Heart left ventricle (tissue), 13 donors: ENCODE results near the gene PTTG1IP2.

ENCODE experiments used
- POLR2A ChIP-seq, 2 donors: fragments of 450-650 bp; IDR thresholded peaks; one replicate each; pipeline ENCODE4 v1.6.1; 2017; ENCODE audit warnings: antibody characterized with exemption in 2 of 2, mild to moderate bottlenecking in 2 of 2, moderate library complexity in 2 of 2
- TF ChIP-seq, protein P1 (sequence below), 12 donors: fragments of 200-600 bp; sonication (generic) in 4 of 12; IDR thresholded peaks; one replicate each; pipeline versions ENCODE4 v1.5.0 to v1.8.0; 2018 to 2022; ENCODE audit warnings: antibody characterized with exemption in 12 of 12, mild to moderate bottlenecking in 5 of 12
- donor health status: ischemic (EF 13 %, LVEDD 7.1; RV severe dilation, severe dysfunction).
- donor health status: DM: no; HTN: yes; CAD: no.
- donor health status: DM: no; HTN: no; CAD: no.
- donor health status: ischemic (EF 25% LVEDD 6.9; RV normal size, moderate dysfunction).
- donor health status: ischemic (EF 25% LVEDD 5.7; RV mildly dilated, moderate dysfunction).
- donor health status: ischemic (EF 35%, LVEDD 5.7; RV mildly dilated, moderate dysfunction).
- donor health status: nonischemic (EF 11% LVEDD 7.7; RV severe dilation, severe dysfunction).
- donor health status: DM: yes; HTN: yes; CAD: no.
- donor health status: PGD.
- donor health status: ischemic (EF 29% LVEDD 5.4; RV normal size, mild dysfunction).
- donor health status: nonischemic (EF 23%, LVEDD 6.1; RV moderate dilation, normal function).

DNA sequence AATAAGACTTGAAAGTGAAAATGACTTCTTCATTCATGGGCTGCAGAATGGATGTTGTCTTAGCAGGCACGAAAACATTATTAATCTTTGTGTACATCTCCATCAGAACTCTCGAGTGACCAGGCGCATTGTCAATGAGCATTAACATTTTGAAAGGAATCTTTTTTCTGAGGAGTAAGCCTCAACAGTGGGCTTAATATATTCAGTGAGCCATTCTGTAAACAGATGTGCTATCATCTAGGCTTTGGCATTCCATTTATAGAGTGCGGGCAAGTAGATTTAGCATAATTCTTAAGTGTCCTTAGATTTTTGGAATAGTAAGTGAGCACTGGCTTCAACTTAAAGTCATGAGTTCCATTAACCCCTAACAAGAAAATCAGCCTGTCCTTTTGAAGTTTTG, 33.1 kb downstream of the PTTG1IP2 start:
- TF ChIP-seq, protein P1, sequence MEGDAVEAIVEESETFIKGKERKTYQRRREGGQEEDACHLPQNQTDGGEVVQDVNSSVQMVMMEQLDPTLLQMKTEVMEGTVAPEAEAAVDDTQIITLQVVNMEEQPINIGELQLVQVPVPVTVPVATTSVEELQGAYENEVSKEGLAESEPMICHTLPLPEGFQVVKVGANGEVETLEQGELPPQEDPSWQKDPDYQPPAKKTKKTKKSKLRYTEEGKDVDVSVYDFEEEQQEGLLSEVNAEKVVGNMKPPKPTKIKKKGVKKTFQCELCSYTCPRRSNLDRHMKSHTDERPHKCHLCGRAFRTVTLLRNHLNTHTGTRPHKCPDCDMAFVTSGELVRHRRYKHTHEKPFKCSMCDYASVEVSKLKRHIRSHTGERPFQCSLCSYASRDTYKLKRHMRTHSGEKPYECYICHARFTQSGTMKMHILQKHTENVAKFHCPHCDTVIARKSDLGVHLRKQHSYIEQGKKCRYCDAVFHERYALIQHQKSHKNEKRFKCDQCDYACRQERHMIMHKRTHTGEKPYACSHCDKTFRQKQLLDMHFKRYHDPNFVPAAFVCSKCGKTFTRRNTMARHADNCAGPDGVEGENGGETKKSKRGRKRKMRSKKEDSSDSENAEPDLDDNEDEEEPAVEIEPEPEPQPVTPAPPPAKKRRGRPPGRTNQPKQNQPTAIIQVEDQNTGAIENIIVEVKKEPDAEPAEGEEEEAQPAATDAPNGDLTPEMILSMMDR (IDR thresholded peaks at IDR 0.05) = no peak
- TF ChIP-seq POLR2A (IDR thresholded peaks at IDR 0.05) = no peak
